CD4-positive, alpha-beta T cell treated with Interleukin-15 for 1 hour (primary cell): Measurements from ENCODE around the gene TRAF3.

Source experiments
- DNase-seq: peaks from one replicate; pipeline ENCODE4 v3.0.0-alpha.2; 2020

TRAF3 gene

GRCh38 chr14:102897299-102898027 lies 120.2 kb downstream of the TRAF3 start:
- DNase-seq, result no peak

GRCh38 chr14:102898298-102898697 lies 121.0 kb downstream of the TRAF3 start:
- DNase-seq, result no peak

GRCh38 chr14:102898776-102899515 lies 121.7 kb downstream of the TRAF3 start:
- peak; percentile 45 for DNase-seq

- DNase-seq, result no peak
Observed at GRCh38 chr14:102899516-102899900, 122.3 kb downstream of the TRAF3 start.

GRCh38 chr14:102900631-102901571 lies 123.7 kb downstream of the TRAF3 start:
- DNase-seq, result peak; percentile 60

- DNase-seq, result peak; percentile 75
Observed at GRCh38 chr14:102901633-102902032, 124.4 kb downstream of the TRAF3 start.

GRCh38 chr14:102902086-102902485 lies 124.8 kb downstream of the TRAF3 start:
- no peak for DNase-seq

GRCh38 chr14:102902523-102903247 lies 125.4 kb downstream of the TRAF3 start:
- no peak for DNase-seq

GRCh38 chr14:102903248-102903888 lies 126.1 kb downstream of the TRAF3 start:
- DNase-seq, result no peak

- DNase-seq, result no peak
Observed at GRCh38 chr14:102903889-102904512, 126.8 kb downstream of the TRAF3 start.

GRCh38 chr14:102905116-102906108 lies 128.2 kb downstream of the TRAF3 start:
- no peak for DNase-seq

- DNase-seq, result no peak
Observed at GRCh38 chr14:102906616-102907302, 129.5 kb downstream of the TRAF3 start.

- peak; percentile 47 for DNase-seq
Observed at GRCh38 chr14:102907303-102907844, 130.1 kb downstream of the TRAF3 start.

- DNase-seq, result no peak
Observed at GRCh38 chr14:102907980-102908730, 130.9 kb downstream of the TRAF3 start.

- no peak for DNase-seq
Observed at GRCh38 chr14:102908766-102909455, 131.7 kb downstream of the TRAF3 start.

GRCh38 chr14:102909462-102909861 lies 132.2 kb downstream of the TRAF3 start:
- no peak for DNase-seq

GRCh38 chr14:102909911-102910310 lies 132.7 kb downstream of the TRAF3 start:
- no peak for DNase-seq

- peak; percentile 4 for DNase-seq
Observed at GRCh38 chr14:102910442-102910841, 133.2 kb downstream of the TRAF3 start.
